ENCODE results near the gene CUX1.

Gene CUX1

DNA sequence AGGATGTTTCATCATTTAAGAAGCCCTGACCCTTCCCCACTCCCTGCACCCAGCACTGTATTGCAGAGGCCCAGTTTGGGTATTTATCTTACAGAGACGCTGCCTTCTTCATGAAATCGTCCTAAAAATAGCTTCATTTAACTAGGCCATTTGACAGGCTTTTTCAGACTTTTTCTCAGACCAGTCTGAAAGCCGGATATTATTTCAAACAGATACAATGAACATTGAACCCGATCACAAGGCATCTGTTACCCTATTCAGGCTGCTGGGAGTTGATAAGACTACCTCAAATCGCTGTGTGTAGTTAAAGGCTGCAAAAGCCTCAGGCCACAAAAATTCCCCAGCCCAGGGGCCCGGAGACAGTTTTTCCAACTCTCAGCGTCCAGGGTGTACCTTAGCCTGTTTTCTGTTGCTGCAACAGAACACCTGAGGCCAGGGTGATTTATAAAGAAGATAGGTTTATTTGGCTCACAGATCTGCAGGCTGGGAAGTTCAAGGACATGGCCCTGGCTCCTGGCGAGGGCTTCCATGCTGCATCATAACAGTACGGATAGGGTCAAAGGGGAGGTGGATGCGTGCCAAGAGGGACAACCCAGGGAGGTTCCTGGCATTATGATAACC, 338.5 kb downstream of the CUX1 start:
- TF ChIP-seq, protein P1, sequence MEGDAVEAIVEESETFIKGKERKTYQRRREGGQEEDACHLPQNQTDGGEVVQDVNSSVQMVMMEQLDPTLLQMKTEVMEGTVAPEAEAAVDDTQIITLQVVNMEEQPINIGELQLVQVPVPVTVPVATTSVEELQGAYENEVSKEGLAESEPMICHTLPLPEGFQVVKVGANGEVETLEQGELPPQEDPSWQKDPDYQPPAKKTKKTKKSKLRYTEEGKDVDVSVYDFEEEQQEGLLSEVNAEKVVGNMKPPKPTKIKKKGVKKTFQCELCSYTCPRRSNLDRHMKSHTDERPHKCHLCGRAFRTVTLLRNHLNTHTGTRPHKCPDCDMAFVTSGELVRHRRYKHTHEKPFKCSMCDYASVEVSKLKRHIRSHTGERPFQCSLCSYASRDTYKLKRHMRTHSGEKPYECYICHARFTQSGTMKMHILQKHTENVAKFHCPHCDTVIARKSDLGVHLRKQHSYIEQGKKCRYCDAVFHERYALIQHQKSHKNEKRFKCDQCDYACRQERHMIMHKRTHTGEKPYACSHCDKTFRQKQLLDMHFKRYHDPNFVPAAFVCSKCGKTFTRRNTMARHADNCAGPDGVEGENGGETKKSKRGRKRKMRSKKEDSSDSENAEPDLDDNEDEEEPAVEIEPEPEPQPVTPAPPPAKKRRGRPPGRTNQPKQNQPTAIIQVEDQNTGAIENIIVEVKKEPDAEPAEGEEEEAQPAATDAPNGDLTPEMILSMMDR (conservative IDR thresholded peaks at IDR 0.05; ENCODE audit: low read depth, low read length) = no peak
- DNase-seq (ENCODE audit: low read depth) = peak; percentile 65
- no peak overlapping the region for H3K4me3 ChIP-seq (ENCODE audit: low read depth, low read length)

DNA sequence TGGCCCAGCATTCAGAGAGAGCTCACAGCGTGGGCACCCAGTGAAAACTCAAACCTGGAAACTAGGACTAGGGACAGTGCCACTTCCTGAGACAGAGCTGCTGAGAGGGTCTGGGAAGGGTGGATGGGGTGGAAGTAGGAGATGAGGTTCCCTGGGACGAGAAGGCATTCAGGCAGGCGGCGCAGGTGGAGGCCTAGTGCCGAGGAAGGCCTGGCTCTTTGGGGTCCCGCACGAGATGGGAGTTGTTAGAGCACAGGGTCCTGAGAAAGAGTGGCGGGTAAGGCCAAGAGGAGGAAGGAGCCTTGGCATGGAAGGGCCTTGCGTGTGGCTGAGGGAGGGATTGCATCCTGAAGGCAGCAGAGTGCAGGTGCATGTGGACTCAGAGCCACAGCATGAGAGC, 339.4 kb downstream of the CUX1 start:
- DNase-seq (ENCODE audit: low read depth) = no peak
- TF ChIP-seq, protein P1 (conservative IDR thresholded peaks at IDR 0.05; ENCODE audit: low read depth, low read length) = no peak

DNA sequence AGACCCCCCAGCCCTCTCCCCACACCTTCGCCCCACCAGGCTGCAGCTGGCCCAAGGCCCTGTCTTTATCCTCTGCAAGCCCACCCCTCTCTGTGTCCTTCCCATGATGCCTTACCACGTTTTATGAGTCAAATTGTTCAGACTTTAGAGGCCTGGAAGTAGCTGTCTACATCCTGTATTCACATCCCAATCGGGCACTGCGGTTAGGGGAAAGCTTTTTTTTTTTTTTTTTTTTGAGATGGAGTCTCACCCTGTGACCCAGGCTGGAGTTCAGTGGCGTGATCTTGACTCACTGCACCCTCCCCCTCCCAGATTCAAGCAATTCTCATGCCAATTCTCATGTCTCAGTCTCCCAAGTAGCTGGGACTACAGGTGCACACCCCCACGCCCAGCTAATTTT, 347.7 kb downstream of the CUX1 start:
- TF ChIP-seq, protein P1 (conservative IDR thresholded peaks at IDR 0.05; ENCODE audit: low read depth, low read length) = no peak
- peak; percentile 10 for DNase-seq (ENCODE audit: low read depth)
- H3K4me3 ChIP-seq (ENCODE audit: low read depth, low read length) = no peak overlapping the region

More for the DNA sequence above, 339.4 kb downstream of the CUX1 start:
- H3K4me3 ChIP-seq (ENCODE audit: low read depth, low read length) = no peak overlapping the region

DNA sequence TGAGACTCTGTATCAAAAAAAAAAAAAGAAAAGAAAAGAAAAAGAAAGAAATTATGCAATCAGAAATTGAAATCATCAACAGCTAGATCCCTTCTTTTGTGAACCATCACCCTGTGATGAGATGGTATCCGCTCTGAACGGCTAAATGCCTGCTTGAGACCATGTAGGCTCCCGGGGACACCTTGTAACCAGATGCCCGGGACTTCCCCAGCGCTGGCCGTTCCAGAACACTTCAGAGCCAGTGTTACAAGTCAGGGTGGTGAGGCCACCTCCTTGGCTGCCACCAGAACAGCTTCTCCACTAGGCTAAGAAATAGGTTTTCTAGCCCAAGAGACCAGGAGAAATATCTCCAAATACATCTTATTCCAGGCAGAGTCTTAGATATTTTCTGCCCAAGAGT, 349.8 kb downstream of the CUX1 start:
- no peak overlapping the region for H3K4me3 ChIP-seq (ENCODE audit: low read depth, low read length)
- TF ChIP-seq, protein P1 (conservative IDR thresholded peaks at IDR 0.05; ENCODE audit: low read depth, low read length) = no peak
- DNase-seq (ENCODE audit: low read depth) = no peak

DNA sequence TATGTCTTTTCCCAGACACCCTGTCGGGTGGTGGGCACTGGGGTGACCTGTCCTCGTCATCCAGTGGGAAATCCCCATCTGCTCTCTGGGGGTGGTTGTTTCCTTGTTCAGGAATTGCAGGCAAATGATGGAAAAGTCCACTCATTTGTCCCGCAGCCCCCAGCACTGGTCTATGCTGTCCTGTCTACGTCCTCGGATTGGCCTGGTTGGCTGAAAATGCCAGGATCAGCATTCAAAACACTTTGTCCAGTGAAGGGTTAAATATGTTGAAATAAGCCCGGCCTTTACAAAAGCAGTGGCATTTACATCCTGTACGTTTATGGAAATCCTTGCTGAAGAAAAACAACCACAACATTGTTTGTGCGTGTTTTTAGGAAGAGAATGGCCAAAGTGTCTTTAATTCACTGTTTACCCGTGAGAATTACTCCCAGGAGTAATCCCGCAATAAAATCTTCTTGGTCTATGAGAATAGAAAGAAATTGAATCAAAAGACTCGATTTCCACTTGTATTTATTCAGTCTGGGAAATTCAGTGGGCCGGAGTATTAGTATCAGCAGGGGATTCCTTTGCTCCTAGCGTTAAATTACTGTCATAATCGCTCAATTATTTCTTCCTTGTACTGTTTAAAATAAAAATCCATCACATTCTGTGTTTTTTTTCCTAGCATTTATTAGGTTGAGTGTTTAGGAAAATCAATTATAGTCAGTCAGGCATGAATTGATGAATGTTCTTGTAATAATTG, 352.4 kb downstream of the CUX1 start:
- TF ChIP-seq, protein P1 (conservative IDR thresholded peaks at IDR 0.05; ENCODE audit: low read depth, low read length) = peak; percentile 1
- peak overlapping the region; percentile 50 for H3K4me3 ChIP-seq (ENCODE audit: low read depth, low read length)
- peak; percentile 81 for DNase-seq (ENCODE audit: low read depth)

DNA sequence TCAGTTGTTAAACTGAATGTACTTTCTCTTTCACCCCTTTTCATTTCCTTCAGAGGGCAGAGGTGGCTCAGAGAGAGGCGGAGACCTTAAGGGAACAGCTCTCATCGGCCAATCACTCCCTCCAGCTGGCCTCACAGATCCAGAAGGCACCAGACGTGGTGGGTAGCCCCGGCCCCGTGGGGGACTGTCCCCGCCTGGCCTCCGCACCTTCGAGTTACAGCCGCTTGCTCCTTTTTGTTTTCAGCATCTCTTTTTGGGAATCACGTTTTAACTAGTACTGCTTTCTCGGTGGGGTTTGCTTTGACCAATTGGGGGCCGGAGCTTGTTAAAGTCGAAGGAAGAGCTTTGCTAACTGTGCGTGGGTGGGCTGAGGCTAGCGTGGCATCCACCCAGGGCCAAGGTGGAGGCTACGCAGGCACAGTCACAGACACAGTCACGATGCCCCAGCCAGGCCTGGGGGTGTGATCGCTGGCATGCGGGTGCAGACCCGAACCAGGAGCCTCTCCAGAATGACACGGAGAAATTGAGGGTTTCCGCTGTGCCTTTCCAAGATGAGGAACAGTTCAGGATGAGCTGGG, 353.1 kb downstream of the CUX1 start:
- H3K4me3 ChIP-seq (ENCODE audit: low read depth, low read length) = peak overlapping the region; percentile 50
- TF ChIP-seq, protein P1 (conservative IDR thresholded peaks at IDR 0.05; ENCODE audit: low read depth, low read length) = peak; percentile 0
- DNase-seq (ENCODE audit: low read depth) = peak; percentile 81
